ENCODE results near the gene VPS35L.
"Not testable (repeated sequence)": the region's sequence is repeated elsewhere in the genome, so short reads cannot be mapped to it uniquely, and the experiment has no call there.

Gene VPS35L

GRCh38 chr16:19716728-19717127, 161.2 kb downstream of the VPS35L start:
- not testable (repeated sequence) for DNase-seq

GRCh38 chr16:19717314-19717713, 161.8 kb downstream of the VPS35L start:
- DNase-seq: no peak

- DNase-seq: peak; percentile 85
Measured at GRCh38 chr16:19717741-19718623, 162.5 kb downstream of the VPS35L start, which contains the start of the genes IQCK and KNOP1. TSS of gene IQCK (plus strand) at chr16:19718271. CDS start at chr16:19718307, 36 bp downstream. TSS of gene KNOP1 (minus strand) at chr16:19718227. CDS start at chr16:19715035, 3,192 bp downstream.

GRCh38 chr16:19718624-19718965, 163.1 kb downstream of the VPS35L start:
- DNase-seq: no peak

GRCh38 chr16:19722269-19722952, 166.9 kb downstream of the VPS35L start:
- DNase-seq: no peak

- no peak for DNase-seq
Measured at GRCh38 chr16:19722981-19723380, 167.5 kb downstream of the VPS35L start.

GRCh38 chr16:19728636-19728965, 173.1 kb downstream of the VPS35L start:
- DNase-seq: no peak

- DNase-seq: no peak
Measured at GRCh38 chr16:19733551-19733950, 178.0 kb downstream of the VPS35L start.

- DNase-seq: no peak
Measured at GRCh38 chr16:19735074-19735867, 179.8 kb downstream of the VPS35L start.

GRCh38 chr16:19737306-19738038, 182.0 kb downstream of the VPS35L start:
- DNase-seq: no peak

- DNase-seq: no peak
Measured at GRCh38 chr16:19741354-19741753, 185.9 kb downstream of the VPS35L start.

- no peak for DNase-seq
Measured at GRCh38 chr16:19743816-19744159, 188.3 kb downstream of the VPS35L start.

GRCh38 chr16:19744670-19745069, 189.2 kb downstream of the VPS35L start:
- DNase-seq: no peak

- DNase-seq: no peak
Measured at GRCh38 chr16:19745286-19746010, 189.9 kb downstream of the VPS35L start.

GRCh38 chr16:19746561-19746960, 191.1 kb downstream of the VPS35L start:
- DNase-seq: no peak

GRCh38 chr16:19748389-19749168, 193.1 kb downstream of the VPS35L start:
- no peak for DNase-seq

- no peak for DNase-seq
Measured at GRCh38 chr16:19749571-19750080, 194.1 kb downstream of the VPS35L start.
